HG03469 (cell line): ENCODE measurements around the gene IL22RA2.
A peak's percentile ranks its signal among the peaks of the same experiment; 100 is the strongest.

Source experiments
- ATAC-seq: cut with Tn5 transposase; IDR thresholded peaks from one replicate; pipeline ENCODE4 v1.9.1; 2021; ENCODE audit warnings: mild to moderate bottlenecking, moderate library complexity, moderate number of reproducible peaks; ENCODE audit not compliant: unreplicated experiment

Gene IL22RA2

GRCh38 chr6:137097526-137097925, 75.9 kb downstream of the IL22RA2 start:
- ATAC-seq: no peak

GRCh38 chr6:137097057-137097456, 76.4 kb downstream of the IL22RA2 start:
- no peak for ATAC-seq

GRCh38 chr6:137095651-137096238, 77.7 kb downstream of the IL22RA2 start:
- ATAC-seq: peak; percentile 52

GRCh38 chr6:137095093-137095492, 78.4 kb downstream of the IL22RA2 start:
- no peak for ATAC-seq

GRCh38 chr6:137094411-137095008, 78.9 kb downstream of the IL22RA2 start:
- ATAC-seq: no peak
